A172 (cell line): Measurements from ENCODE around the gene APOA5. TPM values are rescaled to one million over a fixed set of nuclear protein-coding genes. Genes with fewer than 3 reads are reported as not detected.
"Not testable (repeated sequence)": the region's sequence is repeated elsewhere in the genome, so short reads cannot be mapped to it uniquely, and the experiment has no call there.

Source experiments
- DNase-seq: peaks from one replicate; pipeline ENCODE4 v3.0.0-alpha.2; 2015; ENCODE audit warnings: low spot score
- total RNA-seq: library from RNA; depleted of rRNA; stranded (reverse); fragments of >200 nt; shearing (Covaris generic); gene quantifications from 2 replicates; pipeline ENCODE4 v1.2.3, GENCODE V29; 2014

The APOA5 gene
- total RNA-seq, 1 experiment from 2014 or later = not detected

DNA sequence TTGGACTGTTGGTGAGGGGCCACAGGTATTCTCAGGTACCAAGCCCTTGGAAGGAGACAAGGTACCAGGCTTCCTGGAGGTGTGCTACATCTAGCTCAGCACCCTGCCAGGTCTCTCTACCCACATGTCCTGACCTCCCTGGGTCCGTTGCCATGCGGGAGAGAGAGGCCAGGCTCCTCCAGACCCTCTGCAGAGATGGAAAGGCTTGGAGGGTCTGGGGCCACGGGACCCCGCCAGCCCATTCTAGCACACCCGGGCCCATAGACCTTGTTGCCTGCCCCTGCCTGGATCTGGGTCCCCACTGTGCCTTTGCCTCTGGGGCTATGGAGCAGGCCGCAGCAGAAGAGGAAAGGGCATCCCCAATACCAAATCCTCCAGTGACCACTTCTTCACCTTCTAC is 35.8 kb upstream of the APOA5 start:
- DNase-seq = no peak

DNA sequence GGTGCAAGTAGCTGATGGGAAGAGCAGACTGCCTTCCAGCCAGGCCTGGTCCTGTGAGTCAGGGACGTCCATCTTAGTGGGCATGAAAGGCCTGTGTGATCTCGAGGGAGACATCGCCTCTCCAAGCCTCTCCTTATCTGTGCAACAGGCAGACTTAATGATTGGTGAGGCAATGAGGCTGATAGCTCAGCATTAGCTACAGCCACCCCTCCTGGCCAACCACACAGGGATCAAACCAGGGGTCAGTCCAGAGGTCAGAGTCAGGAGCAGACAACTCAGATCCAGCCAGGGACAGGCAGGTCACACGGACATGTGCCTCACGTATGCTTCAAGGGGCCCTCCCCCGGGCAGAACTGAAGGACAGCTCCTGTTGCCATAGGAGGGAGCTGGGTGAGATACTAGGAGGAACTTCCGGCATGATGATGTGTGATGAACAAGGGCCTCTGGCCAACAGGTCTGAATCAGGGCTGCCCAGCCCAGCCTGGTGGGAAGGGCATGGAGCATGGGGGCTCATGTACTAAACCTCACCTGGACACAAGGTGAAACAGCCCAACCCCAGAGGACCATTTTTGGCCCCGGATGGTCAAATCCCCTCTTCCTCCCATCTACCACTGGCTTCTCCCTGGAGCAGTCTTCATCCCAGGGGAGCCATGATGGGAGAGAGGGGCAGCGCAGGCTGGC is 35.2 kb upstream of the APOA5 start:
- no peak for DNase-seq

DNA sequence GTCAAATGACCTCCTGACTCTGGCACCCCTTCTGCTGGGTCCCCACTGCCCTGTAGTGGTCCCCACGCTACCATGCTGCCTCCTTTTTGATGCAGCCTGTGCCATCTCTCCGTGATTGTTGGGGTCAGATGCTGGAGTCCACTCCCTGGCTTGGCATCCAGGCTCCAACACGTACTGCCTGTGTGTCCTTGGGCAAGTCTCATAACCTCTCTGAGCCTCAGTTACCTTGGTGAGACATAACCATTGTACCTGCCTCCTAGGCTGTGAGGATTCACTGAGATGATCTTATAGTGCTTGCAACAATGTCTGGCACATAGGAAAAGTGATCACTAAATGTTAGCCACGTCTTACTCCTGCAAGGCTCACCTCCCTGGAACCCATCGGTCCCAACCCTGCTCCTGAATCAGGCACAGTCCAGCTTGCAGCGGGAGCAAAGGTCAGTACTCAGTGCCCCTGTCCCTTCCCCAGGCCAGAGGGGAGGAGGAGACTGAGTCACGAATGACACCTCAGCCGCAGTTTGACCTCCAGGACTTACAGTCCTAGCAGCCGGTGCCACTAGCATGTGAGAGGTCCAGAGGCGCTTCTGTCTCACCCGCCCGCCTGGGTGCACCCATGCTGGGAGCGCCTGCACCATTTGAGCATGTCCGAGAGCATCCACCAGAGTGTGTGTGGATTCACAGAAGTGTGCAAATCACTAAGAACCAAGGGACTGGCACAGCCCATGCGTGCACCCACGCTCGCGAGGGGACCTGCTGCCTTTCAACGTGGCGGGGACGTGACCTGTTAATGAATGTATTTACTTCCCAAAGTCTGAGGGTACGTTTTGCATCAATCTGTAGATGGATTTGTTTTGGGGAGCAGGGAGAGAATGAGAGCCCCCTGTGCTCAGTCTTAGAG is 34.4 kb upstream of the APOA5 start:
- DNase-seq = no peak

DNA sequence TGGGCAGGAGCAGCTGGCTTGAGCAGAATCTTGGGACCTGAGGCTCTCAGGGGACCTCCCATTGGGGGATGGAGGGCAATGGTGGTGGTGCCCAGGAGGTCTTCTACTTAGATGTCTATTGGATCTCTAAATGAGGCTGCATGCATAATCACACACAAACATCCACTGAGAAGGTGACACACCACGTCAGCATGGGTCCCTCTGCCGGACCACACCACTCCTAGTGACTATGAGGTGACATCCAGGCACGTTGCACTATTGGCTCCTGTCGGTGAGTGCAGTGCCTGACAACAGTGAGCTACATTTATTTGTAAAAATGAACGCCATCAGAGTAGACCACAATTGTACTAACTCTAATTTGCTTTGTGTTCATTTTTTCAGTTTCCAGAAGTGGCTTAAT is 33.8 kb upstream of the APOA5 start:
- DNase-seq = no peak

DNA sequence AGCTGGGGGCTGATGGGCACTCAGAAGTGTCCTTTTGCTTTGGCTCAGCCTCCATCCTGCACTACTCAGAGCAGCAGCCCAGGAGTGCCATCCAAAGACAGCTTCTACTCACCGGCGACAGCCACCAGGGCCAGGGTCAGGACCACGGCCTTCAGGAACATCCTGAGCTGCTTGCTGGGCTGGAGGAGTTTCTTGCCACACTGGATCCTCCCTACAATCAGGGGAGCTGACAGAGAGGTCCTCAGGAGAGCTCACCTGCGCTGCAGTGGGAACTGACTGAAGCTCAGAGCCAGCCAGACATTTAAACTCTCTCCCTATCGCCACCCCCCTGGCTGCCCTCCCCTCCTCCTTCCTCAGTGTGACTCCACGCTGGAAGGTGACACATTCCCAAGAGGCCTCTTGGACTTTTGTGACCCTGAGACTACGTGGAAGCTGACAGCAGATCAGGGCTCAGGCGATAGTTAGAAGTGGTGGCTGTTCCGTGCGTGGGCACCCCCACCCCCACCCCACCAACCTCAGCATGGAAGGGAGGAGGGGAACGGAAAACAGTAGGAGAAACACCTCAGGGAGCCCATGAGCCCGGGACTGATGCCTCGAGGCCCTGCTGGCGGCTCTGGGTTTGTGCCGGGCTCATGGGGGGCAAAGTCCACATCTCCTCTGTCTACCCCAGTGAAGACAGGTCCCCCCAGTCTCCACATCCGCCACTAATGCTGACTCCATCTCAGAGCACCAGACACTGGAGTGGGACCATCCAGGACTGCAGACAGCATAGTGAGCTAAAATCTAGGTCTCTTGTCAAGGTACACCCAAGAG is 31.6 kb upstream of the APOA5 start, which contains the start of gene APOA4:
APOA4 (minus strand) TSS at position 274 of the 813 bp plus-strand sequence; CDS start at position 161, 113 bp downstream.
- DNase-seq = no peak

DNA sequence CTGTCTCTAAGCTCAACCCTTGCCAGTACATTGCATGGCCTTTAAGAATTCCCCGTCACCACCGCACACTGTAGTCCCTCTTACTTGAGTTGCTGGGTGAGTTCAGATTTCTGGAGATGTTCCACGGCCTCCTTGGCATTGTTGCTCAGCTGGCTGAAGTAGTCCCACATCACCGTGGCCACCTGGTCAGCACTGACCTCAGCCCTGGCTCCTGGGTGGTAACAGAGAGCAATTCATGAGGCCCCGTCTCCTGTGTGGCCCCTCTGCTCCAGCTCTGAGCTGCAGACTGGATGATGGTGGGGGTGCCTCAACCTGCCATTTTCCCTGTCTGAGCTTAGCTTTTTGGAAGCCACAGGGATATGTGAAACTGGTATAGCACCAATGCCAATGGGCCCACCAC is 30.9 kb upstream of the APOA5 start:
- no peak for DNase-seq

DNA sequence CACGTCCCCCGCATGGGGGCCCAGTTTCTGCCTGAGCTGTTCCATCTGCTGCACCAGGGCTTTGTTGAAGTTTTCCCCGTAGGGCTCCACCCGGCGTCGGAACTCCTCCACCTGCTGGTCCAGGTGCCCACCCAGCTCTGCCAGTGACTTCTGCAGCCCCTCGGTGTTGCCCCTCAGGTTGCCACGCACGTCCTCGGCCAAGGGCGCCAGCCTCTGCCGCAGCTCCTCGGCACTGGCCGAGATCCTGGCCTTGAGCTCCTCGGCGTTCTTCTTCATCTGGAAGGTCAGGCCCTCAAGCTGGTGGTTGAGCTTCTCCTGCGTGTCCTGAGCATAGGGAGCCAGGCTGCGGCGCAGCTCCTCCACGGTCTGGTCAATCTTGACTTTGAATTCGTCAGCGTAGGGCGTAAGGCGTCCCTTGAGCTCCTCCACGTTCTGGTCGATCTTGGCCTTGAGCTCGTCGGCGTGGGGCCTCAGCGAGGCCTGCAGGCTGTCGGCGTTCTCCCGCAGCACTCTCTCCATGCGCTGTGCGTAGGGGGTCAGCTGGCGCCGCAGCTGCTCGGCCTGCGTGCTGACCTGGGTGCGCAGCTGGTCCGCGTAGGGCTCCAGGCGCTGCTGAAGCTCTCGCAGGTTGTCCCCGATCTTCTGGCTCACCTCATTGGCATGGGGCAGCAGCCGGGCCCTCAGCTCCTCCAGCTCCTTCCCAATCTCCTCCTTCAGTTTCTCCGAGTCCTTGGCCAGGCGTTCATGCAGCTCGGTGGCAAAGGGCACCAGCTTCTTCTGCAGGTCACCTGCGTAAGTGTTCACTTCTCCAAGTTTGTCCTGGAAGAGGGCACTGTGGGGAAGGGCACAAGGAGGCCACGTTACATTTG is 29.6 kb upstream of the APOA5 start:
- no peak for DNase-seq

DNA sequence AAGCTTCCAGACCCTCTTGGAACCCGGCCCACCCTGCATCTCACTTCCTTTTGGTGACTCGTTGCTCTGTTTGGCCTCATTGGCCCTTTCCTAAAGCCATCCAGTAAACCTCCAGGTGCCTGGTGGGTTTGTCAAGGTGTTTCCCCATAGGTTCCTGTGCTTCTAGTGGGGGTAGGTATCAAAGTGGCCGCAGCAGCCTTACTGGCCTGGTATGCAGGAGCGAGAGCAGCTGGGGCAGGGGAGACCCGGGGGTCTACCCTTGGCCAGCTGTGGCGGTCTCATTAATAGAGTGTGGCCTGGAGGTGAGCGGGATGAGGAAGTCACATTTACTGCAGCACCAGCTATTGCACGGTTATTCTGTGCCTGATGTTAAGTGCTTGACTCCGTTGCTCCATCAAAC is 27.4 kb upstream of the APOA5 start:
- no peak for DNase-seq

DNA sequence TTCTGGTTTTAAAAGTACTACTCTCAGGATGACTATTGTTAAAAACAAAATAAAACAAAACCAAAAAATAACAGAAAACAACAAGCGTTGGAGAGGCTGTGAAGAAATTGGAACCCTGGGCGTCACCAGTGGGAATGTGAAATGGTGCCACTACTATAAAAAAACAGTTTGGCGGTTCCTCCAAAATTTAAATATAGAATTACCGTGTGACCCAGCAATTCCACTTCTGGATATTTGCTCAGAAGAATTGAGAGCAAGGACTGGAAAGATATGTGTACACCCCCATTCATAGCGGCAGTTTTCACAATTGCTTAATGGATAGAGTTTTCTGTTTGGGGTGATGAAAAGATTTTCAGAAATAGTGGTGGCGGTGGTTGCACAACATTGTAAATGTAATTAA is 22.8 kb upstream of the APOA5 start:
- DNase-seq = no peak

DNA sequence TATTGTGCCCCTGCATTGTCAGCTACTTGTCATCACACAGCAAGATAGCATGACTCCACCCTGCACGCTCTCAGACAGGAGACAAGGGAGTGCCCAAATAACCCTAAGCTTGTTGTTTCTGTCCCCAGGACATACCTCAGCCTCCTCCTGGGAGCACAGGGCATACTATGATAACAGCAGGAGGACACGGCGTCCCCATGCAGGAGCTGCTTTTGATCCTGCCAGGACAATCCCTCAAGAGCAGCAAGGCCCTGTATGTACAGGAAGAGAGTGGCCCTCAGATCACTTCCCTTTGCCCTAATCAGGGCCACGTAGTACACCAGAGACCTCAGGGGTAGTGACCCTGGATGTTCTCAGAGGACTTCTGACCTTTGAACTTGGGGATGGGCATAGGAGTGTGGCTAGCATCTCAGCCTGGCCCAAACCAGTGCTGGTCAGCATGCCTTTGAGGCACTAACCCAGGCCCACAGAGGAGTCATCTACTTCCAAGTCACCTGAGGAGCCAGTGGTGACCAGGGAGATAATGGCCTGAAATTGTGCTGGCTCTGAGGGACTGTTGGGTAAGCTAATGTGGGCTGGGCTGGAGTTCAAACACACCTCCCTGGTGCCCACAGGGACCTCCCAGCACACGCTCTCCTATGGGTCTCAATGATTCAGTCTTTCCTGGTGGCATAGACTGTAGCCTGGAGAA is 22.2 kb upstream of the APOA5 start:
- no peak for DNase-seq

DNA sequence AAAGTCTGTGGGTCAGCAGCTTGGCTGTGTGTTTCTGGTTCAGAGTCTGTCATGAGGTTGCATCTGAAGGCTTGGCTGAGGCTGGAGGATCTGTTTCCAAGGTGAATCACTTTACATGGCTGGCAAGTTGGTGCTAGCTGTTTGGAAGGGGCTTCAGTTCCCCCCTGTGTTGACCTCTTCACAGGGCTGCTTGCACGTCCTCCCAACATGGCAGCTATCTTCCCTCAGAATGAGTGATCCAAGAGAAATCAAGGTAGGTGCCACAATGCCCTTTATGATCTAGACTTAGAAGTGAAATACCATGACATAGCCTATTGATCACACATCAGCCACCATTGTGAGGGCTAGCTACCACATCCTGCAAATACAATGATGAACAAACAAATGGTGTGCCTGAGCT is 21.5 kb upstream of the APOA5 start:
- no peak for DNase-seq

DNA sequence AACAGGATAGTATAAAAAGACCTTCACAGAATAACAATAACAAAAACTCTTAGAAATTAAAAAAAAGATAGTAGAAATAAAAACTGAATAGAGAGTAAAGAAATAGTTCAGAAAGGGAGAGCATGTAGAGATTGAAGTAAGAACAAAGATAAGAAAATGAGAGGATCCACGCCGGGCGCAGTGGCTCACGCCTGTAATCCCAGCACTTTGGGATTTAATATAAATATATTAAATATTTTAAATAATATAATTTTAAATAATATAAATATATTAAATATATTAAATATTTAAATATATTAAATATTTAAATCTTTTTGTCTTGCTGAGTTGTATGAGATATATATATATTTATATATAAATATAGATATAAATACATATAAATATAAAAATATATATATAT is 20.4 kb upstream of the APOA5 start:
- DNase-seq = no peak

DNA sequence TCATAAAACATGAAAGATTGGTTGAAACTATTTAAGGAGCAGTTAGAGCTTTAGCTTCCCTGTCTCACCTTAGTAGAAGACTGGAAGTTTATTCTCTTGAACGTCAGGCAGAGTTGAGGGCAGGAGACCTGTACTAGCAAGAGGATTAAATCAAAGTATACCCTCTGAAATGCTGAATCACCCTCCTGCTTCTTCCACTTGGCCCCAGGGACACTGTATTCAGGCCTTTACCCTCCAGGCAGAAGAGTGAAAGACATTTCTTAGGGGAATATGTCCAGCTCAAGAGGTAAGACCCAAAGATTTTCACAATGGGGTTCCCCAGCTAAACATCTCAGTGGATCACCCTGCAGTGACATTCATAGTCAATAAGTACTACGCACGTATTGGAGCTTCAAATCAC is 19.5 kb upstream of the APOA5 start:
- DNase-seq = no peak

DNA sequence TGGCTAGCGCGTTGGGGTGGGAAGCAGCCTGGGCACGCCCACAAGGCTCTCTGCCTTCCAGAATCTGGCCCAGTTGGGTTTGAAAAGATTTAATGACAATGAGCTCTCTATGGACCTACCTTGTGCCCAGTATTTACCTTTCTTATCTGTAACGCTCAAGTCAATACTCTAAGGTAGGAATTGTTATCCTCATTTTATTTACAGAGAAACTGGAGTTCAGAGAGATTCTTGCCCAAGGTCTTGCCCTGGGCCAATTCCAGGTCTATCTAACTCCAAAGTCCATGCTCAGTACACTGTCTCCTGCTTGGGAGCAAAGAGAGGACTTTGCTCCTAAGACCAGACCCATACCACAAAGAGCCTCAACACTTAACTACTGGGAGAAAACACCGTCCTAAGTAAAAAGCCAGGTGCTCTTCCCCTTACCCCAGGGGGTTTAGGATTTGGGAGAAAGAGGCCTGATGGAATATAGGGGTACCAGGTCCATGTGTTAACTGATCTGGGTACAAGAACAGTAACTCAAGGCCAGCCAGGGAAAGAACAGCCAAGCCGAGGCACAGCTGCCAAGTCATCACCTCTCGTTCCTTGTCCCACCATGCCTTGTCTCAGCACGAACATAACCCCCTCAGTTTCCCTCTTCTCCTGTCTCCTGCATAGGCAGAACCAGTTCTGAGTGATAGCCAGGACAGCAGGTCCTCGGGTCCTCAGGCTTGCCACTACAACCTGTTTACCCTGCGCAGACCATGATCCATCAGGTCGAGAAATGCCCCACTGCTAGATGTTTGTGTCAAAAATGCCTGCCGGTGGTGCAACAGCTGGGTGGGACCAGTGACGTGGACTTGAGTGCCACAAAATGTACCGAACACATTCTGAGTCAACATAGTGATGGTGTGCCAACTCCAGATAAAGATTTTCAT is 16.8 kb upstream of the APOA5 start:
- no peak for DNase-seq

DNA sequence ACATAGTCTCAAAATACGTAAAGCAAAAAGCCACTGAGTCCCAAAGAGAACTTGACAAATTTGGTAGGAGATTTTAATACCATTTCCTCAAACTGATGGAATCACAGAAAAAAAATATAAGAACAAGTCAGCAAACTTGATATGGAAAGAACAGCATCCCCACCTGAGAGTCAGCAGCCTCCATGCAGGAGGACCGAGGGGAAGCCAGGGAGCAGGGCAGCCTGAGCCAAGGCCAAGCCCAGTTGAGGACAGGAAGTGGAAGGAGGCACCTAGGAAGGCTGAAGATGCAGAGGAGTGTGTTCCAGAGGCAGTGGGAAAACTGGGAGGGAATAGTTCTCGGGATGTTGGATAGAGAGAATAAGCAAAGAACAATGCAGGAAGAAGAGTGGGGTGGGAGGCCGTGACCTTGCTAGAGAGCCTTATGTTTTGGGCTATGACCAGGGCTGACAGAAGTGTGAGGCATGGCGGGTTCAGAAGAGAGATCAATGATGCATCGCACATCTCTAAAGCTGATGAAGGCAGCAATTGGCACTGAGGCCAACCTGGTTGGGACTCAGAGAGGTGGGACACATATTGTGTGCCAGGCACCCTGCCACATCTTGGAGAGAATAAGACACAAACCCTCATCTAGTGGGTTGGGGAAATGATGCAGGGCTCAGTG is 16.1 kb upstream of the APOA5 start:
- no peak for DNase-seq

DNA sequence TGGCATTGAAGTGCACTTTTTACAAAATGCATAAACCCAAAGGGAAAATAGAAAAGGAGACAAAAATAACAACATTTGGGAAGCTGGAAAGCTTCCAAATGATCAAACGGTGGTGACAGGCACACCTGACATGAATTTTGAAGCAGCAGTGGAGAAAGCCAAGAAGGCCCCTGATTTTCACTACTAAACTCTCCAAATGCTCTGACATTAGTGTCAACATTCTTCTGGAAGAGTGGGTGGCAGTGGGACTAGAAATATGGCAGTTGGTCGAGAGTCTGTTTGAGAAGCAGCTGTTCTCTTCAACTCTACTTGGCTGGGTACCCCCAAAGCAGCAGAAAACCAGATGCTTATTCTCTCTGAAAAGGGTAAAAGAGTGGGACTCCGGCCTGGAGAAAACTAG is 12.3 kb upstream of the APOA5 start:
- DNase-seq = no peak

DNA sequence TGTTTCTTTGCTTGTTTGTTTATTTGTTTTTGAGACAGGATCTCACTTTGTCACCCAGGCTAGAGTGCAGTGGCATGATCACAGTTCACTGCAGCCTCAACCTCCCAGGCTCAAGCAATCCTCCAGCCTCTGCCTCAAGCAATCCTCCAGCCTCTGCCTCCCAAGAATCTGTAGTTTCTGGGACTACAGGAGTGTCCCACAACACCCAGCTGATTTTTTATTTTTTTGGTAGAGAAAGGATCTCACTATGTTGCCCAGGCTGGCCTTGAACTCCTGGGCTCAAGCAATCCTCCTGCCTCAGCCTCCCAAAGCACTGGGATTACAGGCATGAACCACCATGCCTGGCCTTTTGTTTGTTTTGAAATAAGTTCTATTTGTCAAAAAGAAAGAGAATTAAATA is 10.0 kb upstream of the APOA5 start:
- DNase-seq = not testable (repeated sequence)

DNA sequence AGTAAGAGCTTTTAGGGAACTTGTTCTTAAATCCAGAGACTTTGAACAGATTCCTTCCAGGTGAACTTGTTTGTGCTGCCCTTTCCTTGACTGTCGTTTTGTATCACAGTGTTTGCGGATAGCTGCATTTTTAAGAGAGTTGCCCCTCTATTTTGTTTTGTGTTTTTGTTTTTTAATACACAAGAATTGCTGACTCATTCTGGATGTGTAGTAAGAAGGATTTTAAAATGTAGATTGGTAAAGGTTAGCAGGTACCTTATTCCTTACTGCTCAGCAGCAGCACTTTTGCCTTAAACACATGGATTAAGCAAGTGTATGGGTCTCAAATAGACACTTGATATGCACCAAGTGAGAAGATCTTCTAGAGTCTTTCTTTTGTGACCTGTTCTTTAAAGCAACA is 8.9 kb upstream of the APOA5 start:
- DNase-seq = no peak

DNA sequence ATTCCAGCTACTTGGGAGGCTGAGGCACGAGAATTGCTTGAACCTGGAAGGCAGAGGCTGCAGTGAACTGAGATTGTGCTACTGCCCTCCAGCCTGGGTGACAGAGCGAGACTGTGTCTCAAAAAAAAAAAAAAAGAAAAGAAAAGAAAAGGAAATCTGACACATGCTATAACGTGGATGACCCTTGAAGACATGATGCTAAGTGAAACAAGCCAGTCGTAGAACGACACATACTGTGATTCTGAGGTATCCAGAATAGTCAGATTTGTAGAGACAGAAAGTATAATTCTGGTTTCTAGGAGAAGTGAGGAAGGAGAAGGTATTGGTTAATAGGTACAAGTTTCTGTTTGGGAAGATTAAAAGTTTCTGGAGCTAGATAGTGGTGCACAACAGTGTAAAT is 6.7 kb upstream of the APOA5 start:
- DNase-seq = no peak
